WTC11 (cell line): ENCODE measurements around the gene CPD. TPM values are rescaled to one million over a fixed set of nuclear protein-coding genes. Genes with fewer than 3 reads are reported as not detected.

Experiments
- ATAC-seq: fragments of 200-7000 bp; cut with Tn5 transposase; 2 replicates; pipeline ENCODE4 v1.10.0; 2021; ENCODE audit warnings: mild to moderate bottlenecking, moderate library complexity
- CTCF ChIA-PET: fragments of 300-600 bp; sonication (Branson Sonifier 250); formaldehyde crosslinking; loops from one replicate; lab custom pipeline; 2021; ENCODE audit warnings: antibody characterized with exemption; lab: Charles Lee
- POLR2A ChIA-PET: fragments of 350-600 bp; sonication (Branson Sonifier 250); formaldehyde crosslinking; loops from one replicate; lab custom pipeline; 2021; ENCODE audit warnings: antibody characterized with exemption; lab: Charles Lee
- DNase-seq: peaks from one replicate; pipeline ENCODE4 v3.0.0; 2021; ENCODE audit warnings: low spot score
- H3K27ac Mint-ChIP-seq: 2 replicates; pipeline ENCODE4 v1.8.0; 2021; ENCODE audit warnings: mixed read lengths
- H3K27me3 Mint-ChIP-seq: 2 replicates; pipeline ENCODE4 v1.8.0; 2021; ENCODE audit warnings: low read depth, mild to moderate bottlenecking, moderate library complexity, mixed read lengths
- H3K36me3 Mint-ChIP-seq: 2 replicates; pipeline ENCODE4 v1.8.0; 2021; ENCODE audit warnings: mixed read lengths
- H3K4me1 Mint-ChIP-seq: 2 replicates; pipeline ENCODE4 v1.8.0; 2022; ENCODE audit warnings: mixed read lengths
- H3K4me3 Mint-ChIP-seq: 2 replicates; pipeline ENCODE4 v1.8.0; 2021; ENCODE audit warnings: mild to moderate bottlenecking, moderate library complexity, mixed read lengths
- H3K9me3 Mint-ChIP-seq: 2 replicates; pipeline ENCODE4 v1.8.0; 2021; ENCODE audit warnings: mixed read lengths
- AFF4 ChIP-seq: sonication (generic); formaldehyde crosslinking; IDR thresholded peaks from 2 replicates; pipeline ENCODE4 v1.8.1; 2023; ENCODE audit warnings: mild to moderate bottlenecking, missing genetic modification reagents, borderline replicate concordance
- ATF1 ChIP-seq: sonication (generic); formaldehyde crosslinking; IDR thresholded peaks from 2 replicates; pipeline ENCODE4 v1.8.1; 2023; ENCODE audit warnings: mild to moderate bottlenecking, moderate library complexity, missing genetic modification reagents
- CBFB ChIP-seq: sonication (generic); formaldehyde crosslinking; IDR thresholded peaks from 2 replicates; pipeline ENCODE4 v1.8.1; 2022; ENCODE audit warnings: mild to moderate bottlenecking, low read depth, missing genetic modification reagents
- E2F5 ChIP-seq: sonication (generic); formaldehyde crosslinking; IDR thresholded peaks from 2 replicates; pipeline ENCODE4 v1.8.1; 2022; ENCODE audit warnings: mild to moderate bottlenecking, moderate library complexity, missing genetic modification reagents
- ESRRA ChIP-seq: sonication (generic); formaldehyde crosslinking; IDR thresholded peaks from 2 replicates; pipeline ENCODE4 v1.8.1; 2022; ENCODE audit warnings: mild to moderate bottlenecking, missing genetic modification reagents, borderline replicate concordance
- FOXK1 ChIP-seq: sonication (generic); formaldehyde crosslinking; IDR thresholded peaks from 2 replicates; pipeline ENCODE4 v1.8.0; 2022; ENCODE audit warnings: mild to moderate bottlenecking, moderate library complexity, missing genetic modification reagents
- MLX ChIP-seq: sonication (generic); formaldehyde crosslinking; IDR thresholded peaks from 2 replicates; pipeline ENCODE4 v1.8.1; 2023; ENCODE audit warnings: mild to moderate bottlenecking, missing genetic modification reagents, moderate library complexity
- NFYB ChIP-seq: sonication (generic); formaldehyde crosslinking; conservative IDR thresholded peaks from 2 replicates; pipeline ENCODE4 v1.8.0; 2022; ENCODE audit warnings: low read depth, missing genetic modification reagents
- NR1H2 ChIP-seq: sonication (generic); formaldehyde crosslinking; IDR thresholded peaks from 2 replicates; pipeline ENCODE4 v1.9.0; 2021; ENCODE audit warnings: mild to moderate bottlenecking, moderate library complexity, missing genetic modification reagents
- NR2C2 ChIP-seq: sonication (generic); formaldehyde crosslinking; IDR thresholded peaks from 2 replicates; pipeline ENCODE4 v1.8.0; 2022; ENCODE audit warnings: mild to moderate bottlenecking, missing genetic modification reagents
- SOX15 ChIP-seq: fragments of 250-450 bp; sonication (Bioruptor Pico); IDR thresholded peaks from 2 replicates; pipeline ENCODE4 v1.9.0; 2021; ENCODE audit warnings: mild to moderate bottlenecking
- TEAD1 ChIP-seq: sonication (generic); formaldehyde crosslinking; IDR thresholded peaks from 2 replicates; pipeline ENCODE4 v1.8.0; 2022; ENCODE audit warnings: mild to moderate bottlenecking, missing genetic modification reagents
- ZBTB43 ChIP-seq: sonication (generic); formaldehyde crosslinking; IDR thresholded peaks from 2 replicates; pipeline ENCODE4 v1.8.1; 2023; ENCODE audit warnings: mild to moderate bottlenecking, missing genetic modification reagents
- ZNF138 ChIP-seq: sonication (generic); formaldehyde crosslinking; conservative IDR thresholded peaks from 2 replicates; pipeline ENCODE4 v1.8.1; 2022; ENCODE audit warnings: mild to moderate bottlenecking, moderate library complexity, missing genetic modification reagents
- ZNF396 ChIP-seq: fragments of 250-450 bp; sonication (Bioruptor Pico); IDR thresholded peaks from 2 replicates; pipeline ENCODE4 v1.8.0; 2021; ENCODE audit warnings: mild to moderate bottlenecking, moderate library complexity, borderline replicate concordance
- ZNF671 ChIP-seq: fragments of 250-450 bp; sonication (Bioruptor Pico); IDR thresholded peaks from 2 replicates; pipeline ENCODE4 v1.8.0; 2021; ENCODE audit warnings: mild to moderate bottlenecking
- ZSCAN18 ChIP-seq: fragments of 250-450 bp; sonication (Bioruptor Pico); IDR thresholded peaks from 2 replicates; pipeline ENCODE4 v2.1.2; 2022; ENCODE audit warnings: mild to moderate bottlenecking, moderate library complexity
- total RNA-seq: library from RNA; stranded (reverse); gene quantifications from 3 replicates; pipeline ENCODE4 v1.2.3, GENCODE V29; 2021
- TF ChIP-seq, protein P1 (sequence below): sonication (generic); formaldehyde crosslinking; IDR thresholded peaks from 2 replicates; pipeline ENCODE4 v1.8.0; 2023; ENCODE audit warnings: missing genetic modification reagents
- TF ChIP-seq, protein P2 (sequence below): fragments of 250-450 bp; sonication (Bioruptor Pico); IDR thresholded peaks from 2 replicates; pipeline ENCODE4 v1.9.0; 2021; ENCODE audit warnings: mild to moderate bottlenecking, borderline replicate concordance
- TF ChIP-seq, protein P3 (sequence below): sonication (generic); formaldehyde crosslinking; IDR thresholded peaks from 2 replicates; pipeline ENCODE4 v1.8.0; 2022; ENCODE audit warnings: mild to moderate bottlenecking, missing genetic modification reagents

CPD gene
- total RNA-seq, 1 experiment from 2014 or later: 36.1 TPM

GRCh38 chr17:30433514-30433913 is 54.8 kb downstream of the CPD start:
- Mint-ChIP-seq H3K4me3 (no peak overlapping the region), H3K27ac (no peak overlapping the region), H3K36me3 (no peaks in the 10 kb centered on the region), H3K9me3 (no peaks in the 10 kb centered on the region), H3K27me3 (no peaks in the 10 kb centered on the region), H3K4me1 (no peaks in the 10 kb centered on the region)
- POLR2A ChIA-PET: no interaction called here
- no peak for TF ChIP-seq SOX15
- no peak for TF ChIP-seq TEAD1 (CRISPR knock-in tag)
- no peak for TF ChIP-seq NR1H2 (CRISPR knock-in tag)
- no peak for TF ChIP-seq AFF4 (CRISPR knock-in tag)
- no peak for TF ChIP-seq ZNF396 (CRISPR knock-in tag)
- no peak for TF ChIP-seq ATF1 (CRISPR knock-in tag)
- TF ChIP-seq ZNF671 (CRISPR knock-in tag): no peak
- no peak for TF ChIP-seq ZBTB43 (CRISPR knock-in tag)
- no peak for TF ChIP-seq CBFB (CRISPR knock-in tag)
- ATAC-seq (no peak), DNase-seq (no peak)
- CTCF ChIA-PET: no interaction called here

GRCh38 chr17:30436729-30437128 is 58.0 kb downstream of the CPD start:
- H3K4me3 Mint-ChIP-seq: no peak overlapping the region
- TF ChIP-seq ZSCAN18 (CRISPR knock-in tag) (no peak), NFYB (CRISPR knock-in tag) (no peak), ZNF138 (CRISPR knock-in tag) (no peak), E2F5 (no peak), ESRRA (CRISPR knock-in tag) (no peak), NR2C2 (CRISPR knock-in tag) (no peak), FOXK1 (CRISPR knock-in tag) (no peak), MLX (no peak)
- TF ChIP-seq, protein P1, sequence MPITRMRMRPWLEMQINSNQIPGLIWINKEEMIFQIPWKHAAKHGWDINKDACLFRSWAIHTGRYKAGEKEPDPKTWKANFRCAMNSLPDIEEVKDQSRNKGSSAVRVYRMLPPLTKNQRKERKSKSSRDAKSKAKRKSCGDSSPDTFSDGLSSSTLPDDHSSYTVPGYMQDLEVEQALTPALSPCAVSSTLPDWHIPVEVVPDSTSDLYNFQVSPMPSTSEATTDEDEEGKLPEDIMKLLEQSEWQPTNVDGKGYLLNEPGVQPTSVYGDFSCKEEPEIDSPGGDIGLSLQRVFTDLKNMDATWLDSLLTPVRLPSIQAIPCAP: no peak
- TF ChIP-seq, protein P2, sequence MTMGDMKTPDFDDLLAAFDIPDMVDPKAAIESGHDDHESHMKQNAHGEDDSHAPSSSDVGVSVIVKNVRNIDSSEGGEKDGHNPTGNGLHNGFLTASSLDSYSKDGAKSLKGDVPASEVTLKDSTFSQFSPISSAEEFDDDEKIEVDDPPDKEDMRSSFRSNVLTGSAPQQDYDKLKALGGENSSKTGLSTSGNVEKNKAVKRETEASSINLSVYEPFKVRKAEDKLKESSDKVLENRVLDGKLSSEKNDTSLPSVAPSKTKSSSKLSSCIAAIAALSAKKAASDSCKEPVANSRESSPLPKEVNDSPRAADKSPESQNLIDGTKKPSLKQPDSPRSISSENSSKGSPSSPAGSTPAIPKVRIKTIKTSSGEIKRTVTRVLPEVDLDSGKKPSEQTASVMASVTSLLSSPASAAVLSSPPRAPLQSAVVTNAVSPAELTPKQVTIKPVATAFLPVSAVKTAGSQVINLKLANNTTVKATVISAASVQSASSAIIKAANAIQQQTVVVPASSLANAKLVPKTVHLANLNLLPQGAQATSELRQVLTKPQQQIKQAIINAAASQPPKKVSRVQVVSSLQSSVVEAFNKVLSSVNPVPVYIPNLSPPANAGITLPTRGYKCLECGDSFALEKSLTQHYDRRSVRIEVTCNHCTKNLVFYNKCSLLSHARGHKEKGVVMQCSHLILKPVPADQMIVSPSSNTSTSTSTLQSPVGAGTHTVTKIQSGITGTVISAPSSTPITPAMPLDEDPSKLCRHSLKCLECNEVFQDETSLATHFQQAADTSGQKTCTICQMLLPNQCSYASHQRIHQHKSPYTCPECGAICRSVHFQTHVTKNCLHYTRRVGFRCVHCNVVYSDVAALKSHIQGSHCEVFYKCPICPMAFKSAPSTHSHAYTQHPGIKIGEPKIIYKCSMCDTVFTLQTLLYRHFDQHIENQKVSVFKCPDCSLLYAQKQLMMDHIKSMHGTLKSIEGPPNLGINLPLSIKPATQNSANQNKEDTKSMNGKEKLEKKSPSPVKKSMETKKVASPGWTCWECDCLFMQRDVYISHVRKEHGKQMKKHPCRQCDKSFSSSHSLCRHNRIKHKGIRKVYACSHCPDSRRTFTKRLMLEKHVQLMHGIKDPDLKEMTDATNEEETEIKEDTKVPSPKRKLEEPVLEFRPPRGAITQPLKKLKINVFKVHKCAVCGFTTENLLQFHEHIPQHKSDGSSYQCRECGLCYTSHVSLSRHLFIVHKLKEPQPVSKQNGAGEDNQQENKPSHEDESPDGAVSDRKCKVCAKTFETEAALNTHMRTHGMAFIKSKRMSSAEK: no peak
- TF ChIP-seq, protein P3, sequence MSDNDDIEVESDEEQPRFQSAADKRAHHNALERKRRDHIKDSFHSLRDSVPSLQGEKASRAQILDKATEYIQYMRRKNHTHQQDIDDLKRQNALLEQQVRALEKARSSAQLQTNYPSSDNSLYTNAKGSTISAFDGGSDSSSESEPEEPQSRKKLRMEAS (CRISPR knock-in tag): no peak

More at GRCh38 chr17:30436729-30437128, 58.0 kb downstream of the CPD start:
- ATAC-seq (no peak), DNase-seq (no peak)
- ChIA-PET CTCF (no interaction called here), POLR2A (no interaction called here)
- Mint-ChIP-seq H3K27me3 (no peaks in the 10 kb centered on the region), H3K9me3 (no peaks in the 10 kb centered on the region), H3K4me1 (no peaks in the 10 kb centered on the region), H3K27ac (no peak overlapping the region), H3K36me3 (no peaks in the 10 kb centered on the region)
